Neutrophil (primary cell): ENCODE measurements around the gene NID1.

ENCODE experiments used
- H3K27ac ChIP-seq: fragments of 200-600 bp; sonication (generic); 2 replicates; pipeline ENCODE4 v1.5.1; 2016; ENCODE audit warnings: mild to moderate bottlenecking, moderate library complexity
- H3K27me3 ChIP-seq: fragments of 200-600 bp; sonication (generic); 2 replicates; pipeline ENCODE4 v1.6.0; 2016; ENCODE audit warnings: mild to moderate bottlenecking
- H3K36me3 ChIP-seq: fragments of 200-600 bp; sonication (generic); 2 replicates; pipeline ENCODE4 v1.5.1; 2017
- H3K4me1 ChIP-seq, 2 experiments: fragments of 200-600 bp in 1 of 2; sonication (generic) in 1 of 2; 1 replicate in 1 of 2; 2 replicates in 1 of 2; pipeline versions ENCODE4 v1.5.1 to v1.6.1; 2013 to 2016; ENCODE audit warnings: low read depth in 1 of 2, low read length in 1 of 2, mild to moderate bottlenecking in 1 of 2, moderate library complexity in 1 of 2; ENCODE audit not compliant: control insufficient read depth in 1 of 2, insufficient read depth in 1 of 2
- H3K4me3 ChIP-seq, 2 experiments: fragments of 200-600 bp in 1 of 2; sonication (generic) in 1 of 2; 1 replicate in 1 of 2; 2 replicates in 1 of 2; pipeline ENCODE4 v1.5.1; 2013 to 2016; ENCODE audit warnings: low read depth in 1 of 2, low read length in 1 of 2, mild to moderate bottlenecking in 1 of 2, moderate library complexity in 1 of 2
- H3K9me3 ChIP-seq: fragments of 200-600 bp; sonication (generic); 2 replicates; pipeline ENCODE4 v1.5.1; 2016
- CTCF ChIP-seq: fragments of 200-600 bp; sonication (generic); IDR thresholded peaks from 2 replicates; pipeline ENCODE4 v1.5.1; 2016; ENCODE audit warnings: antibody characterized with exemption

The NID1 gene

DNA sequence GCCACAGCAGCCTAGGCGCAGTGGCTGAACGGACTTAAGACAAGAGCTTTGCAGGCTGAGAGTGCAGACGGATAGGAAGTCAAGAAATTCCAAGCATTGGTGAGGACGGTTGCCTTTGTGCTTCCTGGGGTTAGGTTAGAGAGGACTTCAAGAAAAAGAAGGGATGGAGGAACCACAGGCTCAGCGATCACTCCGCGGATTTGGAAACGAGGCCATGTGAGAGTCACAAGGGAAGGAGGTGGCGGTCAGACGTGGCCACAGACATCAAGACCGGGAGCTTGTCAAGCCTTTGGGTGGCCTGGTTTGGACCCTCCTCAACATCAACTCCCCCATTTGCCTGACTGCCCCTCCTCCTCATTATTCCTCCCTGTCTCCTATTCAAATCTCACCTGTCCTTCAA is 62.3 kb downstream of the NID1 start:
- Histone ChIP-seq H3K36me3 (no peaks in the 10 kb centered on the region), H3K4me1 (peaks cover 0 to 3% of the 10 kb centered on the region in 2 experiments), H3K4me3 (no peak overlapping the region), H3K27ac (no peak overlapping the region), H3K9me3 (no peaks in the 10 kb centered on the region), H3K27me3 (peaks cover 26% of the 10 kb centered on the region)
- TF ChIP-seq CTCF, result no peak

DNA sequence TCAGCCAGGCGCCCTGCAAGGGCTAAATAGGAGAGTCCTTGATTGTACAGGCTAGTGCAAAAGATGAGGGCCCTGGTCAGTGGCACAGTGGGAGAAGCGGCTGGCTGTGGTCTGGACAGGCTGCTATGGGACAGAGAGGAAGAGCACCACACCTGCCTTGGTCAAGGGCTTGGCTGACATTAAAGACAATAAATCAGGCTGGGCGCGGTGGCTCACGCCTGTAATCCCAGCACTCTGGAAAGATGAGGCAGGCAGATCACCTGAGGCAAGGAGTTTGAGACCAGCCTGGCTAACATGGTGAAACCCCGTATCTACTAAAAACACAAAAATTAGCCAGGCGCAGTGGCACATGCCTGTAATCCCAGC is 62.9 kb downstream of the NID1 start:
- H3K36me3 ChIP-seq, result no peaks in the 10 kb centered on the region
- peaks cover 0 to 3% of the 10 kb centered on the region in 2 experiments for H3K4me1 ChIP-seq
- H3K27me3 ChIP-seq, result peaks cover 26% of the 10 kb centered on the region
- no peak overlapping the region for H3K27ac ChIP-seq
- H3K4me3 ChIP-seq, result no peak overlapping the region
- no peaks in the 10 kb centered on the region for H3K9me3 ChIP-seq
- no peak for TF ChIP-seq CTCF

- H3K4me1 ChIP-seq, result peaks cover 0 to 3% of the 10 kb centered on the region in 2 experiments
- no peak overlapping the region for H3K4me3 ChIP-seq
- H3K27ac ChIP-seq, result no peak overlapping the region
- no peak for TF ChIP-seq CTCF
- no peaks in the 10 kb centered on the region for H3K9me3 ChIP-seq
- H3K27me3 ChIP-seq, result peaks cover 34% of the 10 kb centered on the region
- H3K36me3 ChIP-seq, result no peaks in the 10 kb centered on the region
Measured at GRCh38 chr1:236000781-236001180, 64.1 kb downstream of the NID1 start.

DNA sequence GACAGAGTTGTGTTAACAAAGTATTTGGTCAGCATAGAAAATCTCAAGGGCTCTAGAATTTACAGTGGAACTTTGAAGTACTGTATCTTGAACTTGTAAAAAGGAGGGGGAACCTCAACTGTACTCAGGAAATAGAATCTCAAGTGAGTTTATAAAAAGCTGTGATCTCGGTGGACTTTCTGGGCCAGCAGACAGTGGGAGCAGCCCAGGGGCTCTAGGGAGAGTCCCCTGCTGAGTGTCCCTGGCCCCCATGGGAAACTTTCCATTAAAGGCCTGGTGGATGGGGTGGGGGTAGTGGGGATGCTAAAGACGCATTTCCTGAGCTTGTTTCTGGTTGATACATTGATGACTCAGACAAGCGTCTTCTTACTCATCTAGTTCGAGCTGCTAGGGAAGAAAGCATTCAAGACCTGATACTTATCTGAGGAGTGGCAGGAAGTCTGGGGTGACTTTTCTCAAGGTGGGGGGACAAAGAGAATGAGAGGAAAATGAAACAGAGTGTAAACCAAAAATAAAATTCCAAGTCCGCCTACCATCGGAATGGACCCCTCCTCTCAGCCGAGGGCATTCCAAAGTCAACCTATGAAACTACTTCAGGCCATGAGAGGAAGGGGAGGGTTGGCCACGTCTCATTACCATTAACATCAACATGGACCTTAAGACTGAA is 65.5 kb downstream of the NID1 start:
- peaks cover 38% of the 10 kb centered on the region for H3K27me3 ChIP-seq
- H3K36me3 ChIP-seq, result no peaks in the 10 kb centered on the region
- TF ChIP-seq CTCF, result no peak
- H3K9me3 ChIP-seq, result no peaks in the 10 kb centered on the region
- H3K4me3 ChIP-seq, result no peak overlapping the region
- H3K27ac ChIP-seq, result no peak overlapping the region
- peaks cover 0 to 3% of the 10 kb centered on the region in 2 experiments for H3K4me1 ChIP-seq

GRCh38 chr1:235998812-235999211 is 66.1 kb downstream of the NID1 start:
- TF ChIP-seq CTCF, result no peak
- H3K4me3 ChIP-seq, result no peak overlapping the region

More at GRCh38 chr1:235998812-235999211, 66.1 kb downstream of the NID1 start:
- no peak overlapping the region for H3K27ac ChIP-seq
- peaks cover 0 to 3% of the 10 kb centered on the region in 2 experiments for H3K4me1 ChIP-seq
- no peaks in the 10 kb centered on the region for H3K9me3 ChIP-seq
- no peaks in the 10 kb centered on the region for H3K36me3 ChIP-seq
- peaks cover 38% of the 10 kb centered on the region for H3K27me3 ChIP-seq
